CD4-positive, alpha-beta T cell treated with Interleukin-6 at 100 ng/mL for 8 hours (primary cell): ENCODE data around the gene GMDS.
"Not testable (repeated sequence)": the region's sequence is repeated elsewhere in the genome, so short reads cannot be mapped to it uniquely, and the experiment has no call there.

Experiments used
- DNase-seq: peaks from one replicate; pipeline ENCODE4 v3.0.0-alpha.2; 2020; ENCODE audit warnings: mixed read lengths, low spot score

GMDS gene

GRCh38 chr6:1858196-1858595 is 387.2 kb downstream of the GMDS start:
- no peak for DNase-seq

GRCh38 chr6:1856381-1856780 is 389.0 kb downstream of the GMDS start:
- no peak for DNase-seq

- DNase-seq = no peak
These were observed 389.5 kb downstream of the GMDS start for GRCh38 chr6:1855890-1856289.

- DNase-seq = no peak
These were observed 391.1 kb downstream of the GMDS start for GRCh38 chr6:1854296-1854695.

GRCh38 chr6:1853761-1854160 is 391.6 kb downstream of the GMDS start:
- no peak for DNase-seq

- DNase-seq = no peak
These were observed 393.5 kb downstream of the GMDS start for GRCh38 chr6:1851681-1852456.

GRCh38 chr6:1850840-1851157 is 394.6 kb downstream of the GMDS start:
- DNase-seq = no peak

- DNase-seq = no peak
These were observed 395.1 kb downstream of the GMDS start for GRCh38 chr6:1850121-1850839.

- DNase-seq = no peak
These were observed 395.7 kb downstream of the GMDS start for GRCh38 chr6:1849691-1850090.

GRCh38 chr6:1848752-1849151 is 396.7 kb downstream of the GMDS start:
- no peak for DNase-seq

GRCh38 chr6:1846611-1847010 is 398.8 kb downstream of the GMDS start:
- no peak for DNase-seq

GRCh38 chr6:1845543-1845942 is 399.9 kb downstream of the GMDS start:
- DNase-seq = not testable (repeated sequence)

- no peak for DNase-seq
These were observed 403.1 kb downstream of the GMDS start for GRCh38 chr6:1842334-1842733.

GRCh38 chr6:1841136-1841535 is 404.3 kb downstream of the GMDS start:
- no peak for DNase-seq

GRCh38 chr6:1840491-1841121 is 404.8 kb downstream of the GMDS start:
- no peak for DNase-seq

GRCh38 chr6:1839361-1839760 is 406.0 kb downstream of the GMDS start:
- DNase-seq = no peak

- DNase-seq = no peak
These were observed 406.7 kb downstream of the GMDS start for GRCh38 chr6:1838604-1839213.

- no peak for DNase-seq
These were observed 407.6 kb downstream of the GMDS start for GRCh38 chr6:1837826-1838225.

GRCh38 chr6:1836690-1837089 is 408.7 kb downstream of the GMDS start:
- no peak for DNase-seq

GRCh38 chr6:1834646-1835516 is 410.5 kb downstream of the GMDS start:
- no peak for DNase-seq

GRCh38 chr6:1834207-1834606 is 411.2 kb downstream of the GMDS start:
- no peak for DNase-seq
